Neural cell (in vitro differentiated cells): Measurements from ENCODE around the gene COX10.

ENCODE experiments used
- CTCF ChIP-seq: fragments of 450-650 bp; IDR thresholded peaks from 2 replicates; pipeline ENCODE4 v1.5.1; 2014; ENCODE audit warnings: antibody characterized with exemption, mild to moderate bottlenecking, moderate library complexity; ENCODE audit not compliant: poor library complexity, severe bottlenecking
- EP300 ChIP-seq: fragments of 450-650 bp; conservative IDR thresholded peaks from 2 replicates; pipeline ENCODE4 v1.6.1; 2014; ENCODE audit warnings: antibody characterized with exemption, mild to moderate bottlenecking, moderate library complexity; ENCODE audit not compliant: poor library complexity, severe bottlenecking
- EZH2 ChIP-seq: fragments of 200-600, 300-800 bp; shearing (Covaris generic), sonication (generic); IDR thresholded peaks from 2 replicates; pipeline ENCODE4 v1.6.1; 2014; ENCODE audit warnings: antibody characterized with exemption, low read length, borderline replicate concordance, mild to moderate bottlenecking; ENCODE audit not compliant: insufficient read depth, poor library complexity, severe bottlenecking
- MXI1 ChIP-seq: fragments of 450-650 bp; conservative IDR thresholded peaks from 2 replicates; pipeline ENCODE4 v1.6.1; 2014; ENCODE audit warnings: antibody characterized with exemption, mild to moderate bottlenecking; ENCODE audit not compliant: poor library complexity, severe bottlenecking
- POLR2AphosphoS5 ChIP-seq: IDR thresholded peaks from 2 replicates; pipeline ENCODE4 v1.6.1; 2012
- TAF1 ChIP-seq: IDR thresholded peaks from 2 replicates; pipeline ENCODE4 v1.6.1; 2012; ENCODE audit warnings: low read depth
- TF ChIP-seq, protein P1 (sequence below): IDR thresholded peaks from 2 replicates; pipeline ENCODE4 v1.6.1; 2012; ENCODE audit warnings: borderline replicate concordance

- TF ChIP-seq, protein P1, sequence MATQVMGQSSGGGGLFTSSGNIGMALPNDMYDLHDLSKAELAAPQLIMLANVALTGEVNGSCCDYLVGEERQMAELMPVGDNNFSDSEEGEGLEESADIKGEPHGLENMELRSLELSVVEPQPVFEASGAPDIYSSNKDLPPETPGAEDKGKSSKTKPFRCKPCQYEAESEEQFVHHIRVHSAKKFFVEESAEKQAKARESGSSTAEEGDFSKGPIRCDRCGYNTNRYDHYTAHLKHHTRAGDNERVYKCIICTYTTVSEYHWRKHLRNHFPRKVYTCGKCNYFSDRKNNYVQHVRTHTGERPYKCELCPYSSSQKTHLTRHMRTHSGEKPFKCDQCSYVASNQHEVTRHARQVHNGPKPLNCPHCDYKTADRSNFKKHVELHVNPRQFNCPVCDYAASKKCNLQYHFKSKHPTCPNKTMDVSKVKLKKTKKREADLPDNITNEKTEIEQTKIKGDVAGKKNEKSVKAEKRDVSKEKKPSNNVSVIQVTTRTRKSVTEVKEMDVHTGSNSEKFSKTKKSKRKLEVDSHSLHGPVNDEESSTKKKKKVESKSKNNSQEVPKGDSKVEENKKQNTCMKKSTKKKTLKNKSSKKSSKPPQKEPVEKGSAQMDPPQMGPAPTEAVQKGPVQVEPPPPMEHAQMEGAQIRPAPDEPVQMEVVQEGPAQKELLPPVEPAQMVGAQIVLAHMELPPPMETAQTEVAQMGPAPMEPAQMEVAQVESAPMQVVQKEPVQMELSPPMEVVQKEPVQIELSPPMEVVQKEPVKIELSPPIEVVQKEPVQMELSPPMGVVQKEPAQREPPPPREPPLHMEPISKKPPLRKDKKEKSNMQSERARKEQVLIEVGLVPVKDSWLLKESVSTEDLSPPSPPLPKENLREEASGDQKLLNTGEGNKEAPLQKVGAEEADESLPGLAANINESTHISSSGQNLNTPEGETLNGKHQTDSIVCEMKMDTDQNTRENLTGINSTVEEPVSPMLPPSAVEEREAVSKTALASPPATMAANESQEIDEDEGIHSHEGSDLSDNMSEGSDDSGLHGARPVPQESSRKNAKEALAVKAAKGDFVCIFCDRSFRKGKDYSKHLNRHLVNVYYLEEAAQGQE = no peak
- TF ChIP-seq TAF1 (no peak), EZH2 (no peak), CTCF (no peak), POLR2AphosphoS5 (no peak), EP300 (no peak), MXI1 (no peak)
Observed at GRCh38 chr17:14202388-14203166, 133.3 kb downstream of the COX10 start.
